BJ (cell line): ENCODE data around the gene ASAP2. TPM values are rescaled to one million over a fixed set of nuclear protein-coding genes. Genes with fewer than 3 reads are reported as not detected.
A peak's percentile ranks its signal among the peaks of the same experiment; 100 is the strongest.

Source experiments
- CTCF ChIA-PET: fragments of 350-600 bp; formaldehyde crosslinking; extraction: SDS; loops from one replicate; lab custom pipeline; 2021; ENCODE audit warnings: antibody characterized with exemption, inconsistent platforms; lab: Yijun Ruan, JAX
- POLR2A ChIA-PET: fragments of 300-600 bp; sonication (Branson Sonifier 250); formaldehyde crosslinking; extraction: SDS; loops from one replicate; lab custom pipeline; 2021; ENCODE audit warnings: antibody characterized with exemption; lab: Charles Lee
- DNase-seq: peaks from one replicate; pipeline ENCODE4 v3.0.0-alpha.2; 2011; ENCODE audit warnings: low read depth
- H3K27me3 ChIP-seq: 2 replicates; pipeline ENCODE4 v1.6.0; 2011; ENCODE audit warnings: low read length; ENCODE audit not compliant: control insufficient read depth, insufficient read depth
- H3K36me3 ChIP-seq: 2 replicates; pipeline ENCODE4 v1.5.1; 2011; ENCODE audit warnings: low read length; ENCODE audit not compliant: control insufficient read depth, insufficient read depth
- H3K4me3 ChIP-seq: 2 replicates; pipeline ENCODE4 v1.5.1; 2011; ENCODE audit warnings: low read depth, mild to moderate bottlenecking, control low read depth, low read length
- CTCF ChIP-seq: IDR thresholded peaks from 2 replicates; pipeline ENCODE4 v1.5.1; 2011; ENCODE audit warnings: low read depth, mild to moderate bottlenecking, control low read depth, inconsistent platforms, low read length, moderate library complexity; ENCODE audit not compliant: insufficient read depth
- polyA plus RNA-seq: library from polyadenylated mRNA; depleted of rRNA; stranded (reverse); fragments of >200 nt; gene quantifications from 2 replicates; pipeline ENCODE4 v1.2.3, GENCODE V29; 2011

The ASAP2 gene
- polyA plus RNA-seq, 1 experiment = 14.1 TPM

- DNase-seq = peak; percentile 65
- no peaks in the 10 kb centered on the region for H3K36me3 ChIP-seq
- CTCF ChIA-PET = interaction anchor here (0.9 kb wide), 2 partner anchors 30 to 42 kb away, joined by 3 to 4 read pairs; no protein-coding TSS in a partner anchor
- H3K27me3 ChIP-seq = no peaks in the 10 kb centered on the region
- POLR2A ChIA-PET = no interaction called here
- no peak for TF ChIP-seq CTCF
- no peak overlapping the region for H3K4me3 ChIP-seq
Measured at GRCh38 chr2:9235147-9236044, 28.8 kb downstream of the ASAP2 start.

DNA sequence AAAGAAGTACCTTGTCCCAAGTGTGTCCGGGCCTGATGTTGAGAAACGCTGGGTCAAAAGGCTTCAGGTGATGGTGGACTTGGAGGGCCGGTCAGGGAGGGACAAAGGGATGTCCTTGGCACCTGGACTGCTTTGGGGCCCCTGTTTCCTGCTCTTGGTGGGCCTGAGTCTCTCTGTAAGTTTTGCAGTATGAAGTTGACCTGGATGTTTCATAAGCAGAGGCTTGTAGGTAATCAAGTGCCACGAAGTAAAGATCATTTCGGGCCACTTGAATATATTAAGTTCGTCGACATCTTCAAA lies 29.4 kb downstream of the ASAP2 start:
- Histone ChIP-seq H3K36me3 (no peaks in the 10 kb centered on the region), H3K27me3 (no peaks in the 10 kb centered on the region), H3K4me3 (no peak overlapping the region)
- POLR2A ChIA-PET = no interaction called here
- TF ChIP-seq CTCF = no peak
- CTCF ChIA-PET = interaction anchor here (0.9 kb wide), 1 partner anchor 31 kb away, joined by 3 read pairs; no protein-coding TSS in a partner anchor
- DNase-seq = no peak

GRCh38 chr2:9236867-9237266 lies 30.3 kb downstream of the ASAP2 start:
- TF ChIP-seq CTCF = no peak
- CTCF ChIA-PET = no interaction called here

GRCh38 chr2:9237831-9238230 lies 31.2 kb downstream of the ASAP2 start:
- Histone ChIP-seq H3K36me3 (no peaks in the 10 kb centered on the region), H3K27me3 (no peaks in the 10 kb centered on the region), H3K4me3 (no peak overlapping the region)
- ChIA-PET CTCF (interaction anchor here (0.5 to 1.7 kb wide), 2 partner anchors 14 to 225 kb away, joined by 3 to 4 read pairs; no protein-coding TSS in a partner anchor), POLR2A (no interaction called here)
- no peak for DNase-seq
- TF ChIP-seq CTCF = no peak

More at GRCh38 chr2:9236867-9237266, 30.3 kb downstream of the ASAP2 start:
- no peak for DNase-seq
- POLR2A ChIA-PET = no interaction called here
- Histone ChIP-seq H3K36me3 (no peaks in the 10 kb centered on the region), H3K4me3 (no peak overlapping the region), H3K27me3 (no peaks in the 10 kb centered on the region)

DNA sequence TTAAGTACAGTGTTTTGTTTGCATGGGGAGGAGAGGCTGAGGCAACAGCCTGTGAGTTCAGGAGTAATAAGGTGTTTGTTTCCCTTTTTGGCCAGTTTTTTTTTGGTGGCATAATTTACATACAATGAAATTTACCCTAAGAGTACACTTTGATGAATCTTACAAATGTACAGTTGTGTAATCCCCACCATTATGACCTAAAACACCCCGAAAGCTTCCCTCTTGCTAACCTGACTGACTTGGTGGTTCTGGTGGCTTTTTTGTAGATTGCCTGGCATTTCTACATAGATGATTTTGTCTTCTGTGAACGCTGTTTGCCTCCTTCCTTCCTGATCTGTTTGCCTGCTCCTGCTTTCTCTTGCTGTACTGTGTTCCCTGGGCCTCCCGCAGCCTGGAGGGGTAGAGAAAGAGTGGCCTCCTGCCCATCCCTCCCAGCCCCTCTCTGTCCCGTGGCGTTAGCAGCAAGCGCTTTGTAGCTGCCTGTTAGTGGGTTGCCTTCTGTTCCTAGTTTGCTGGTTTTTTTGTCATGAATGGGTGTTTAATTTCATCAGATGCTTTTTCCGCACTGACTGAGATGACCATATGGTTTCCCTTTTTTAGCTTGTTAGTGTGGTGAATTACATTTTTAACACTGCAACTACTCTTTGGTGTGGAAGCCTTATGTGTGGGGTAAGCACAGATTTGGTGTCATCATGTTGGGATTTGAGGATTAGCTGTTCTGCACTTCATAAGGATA lies 32.1 kb downstream of the ASAP2 start:
- no peaks in the 10 kb centered on the region for H3K27me3 ChIP-seq
- no peaks in the 10 kb centered on the region for H3K36me3 ChIP-seq
- DNase-seq = no peak
- H3K4me3 ChIP-seq = no peak overlapping the region
- no peak for TF ChIP-seq CTCF
- CTCF ChIA-PET = interaction anchor here (1.7 kb wide), 1 partner anchor 13 kb away, joined by 4 read pairs; no protein-coding TSS in a partner anchor
- POLR2A ChIA-PET = interaction anchor here (0.6 kb wide), 1 partner anchor 25 kb away, joined by 5 read pairs; no protein-coding TSS in a partner anchor
